Hepatocyte (in vitro differentiated cells): ENCODE measurements around the gene RALBP1. TPM values are rescaled to one million over a fixed set of nuclear protein-coding genes. Genes with fewer than 3 reads are reported as not detected.

Experiments
- DNase-seq: peaks from one replicate; pipeline ENCODE4 v3.0.0-alpha.2; 2016; ENCODE audit warnings: low spot score
- H2AFZ ChIP-seq: fragments of 200-600 bp; sonication (generic); 2 replicates; pipeline ENCODE4 v1.6.0; 2016; ENCODE audit warnings: antibody characterized with exemption, mild to moderate bottlenecking
- H3K27ac ChIP-seq: fragments of 200-600 bp; sonication (generic); 2 replicates; pipeline ENCODE4 v1.5.1; 2016; ENCODE audit warnings: mild to moderate bottlenecking
- H3K27me3 ChIP-seq: fragments of 200-600 bp; sonication (generic); 2 replicates; pipeline ENCODE4 v1.6.1; 2016
- H3K36me3 ChIP-seq: fragments of 200-600 bp; sonication (generic); replicated peaks from 2 replicates; pipeline ENCODE4 v1.5.1; 2016; ENCODE audit warnings: low read depth; ENCODE audit not compliant: insufficient read depth
- H3K4me1 ChIP-seq: fragments of 200-600 bp; sonication (generic); 2 replicates; pipeline ENCODE4 v1.5.1; 2016; ENCODE audit warnings: mild to moderate bottlenecking, moderate library complexity; ENCODE audit not compliant: insufficient read depth
- H3K4me2 ChIP-seq: fragments of 200-600 bp; sonication (generic); 2 replicates; pipeline ENCODE4 v1.6.0; 2016
- H3K4me3 ChIP-seq: fragments of 200-600 bp; sonication (generic); 2 replicates; pipeline ENCODE4 v1.5.1; 2016; ENCODE audit warnings: mild to moderate bottlenecking
- H3K79me2 ChIP-seq: fragments of 200-600 bp; sonication (generic); 2 replicates; pipeline ENCODE4 v1.6.0; 2017; ENCODE audit warnings: mild to moderate bottlenecking
- H3K9me2 ChIP-seq: fragments of 200-600 bp; sonication (generic); replicated peaks from 2 replicates; pipeline ENCODE4 v1.6.0; 2017; ENCODE audit warnings: mild to moderate bottlenecking; ENCODE audit not compliant: insufficient read depth
- H3K9me3 ChIP-seq: fragments of 200-600 bp; sonication (generic); 2 replicates; pipeline ENCODE4 v1.5.1; 2016; ENCODE audit warnings: low read depth, mild to moderate bottlenecking
- H4K20me1 ChIP-seq: fragments of 200-600 bp; sonication (generic); 2 replicates; pipeline ENCODE4 v1.6.0; 2016; ENCODE audit warnings: mild to moderate bottlenecking; ENCODE audit not compliant: insufficient read depth, poor library complexity, severe bottlenecking
- CTCF ChIP-seq: fragments of 200-600 bp; sonication (generic); IDR thresholded peaks from 2 replicates; pipeline ENCODE4 v1.5.1; 2016; ENCODE audit warnings: antibody characterized with exemption, mild to moderate bottlenecking; ENCODE audit not compliant: poor library complexity
- EZH2 ChIP-seq: fragments of 200-600 bp; sonication (generic); IDR thresholded peaks from 2 replicates; pipeline ENCODE4 v1.6.1; 2016; ENCODE audit warnings: antibody characterized with exemption, mild to moderate bottlenecking, borderline replicate concordance
- EZH2phosphoT487 ChIP-seq: fragments of 200-600 bp; sonication (generic); IDR thresholded peaks from one replicate; pipeline ENCODE4 v1.6.1; 2018; ENCODE audit warnings: antibody characterized with exemption, mild to moderate bottlenecking, low read depth, moderate library complexity; ENCODE audit not compliant: unreplicated experiment, severe bottlenecking
- WGBS: methylation state at CpG from one replicate; pipeline ENCODE4 v1.1.6; 2016; ENCODE audit warnings: low lambda C conversion rate; ENCODE audit errors: missing lambda C conversion rate; 5-methylcytosine and 5-hydroxymethylcytosine counted together
- polyA plus RNA-seq: library from polyadenylated mRNA; unstranded; fragments of >200 nt; fragmentation: Nextera tagmentation; extraction: Ambion mirVana; gene quantifications from 2 replicates; pipeline ENCODE4 v1.2.1, GENCODE V29; 2016
- total RNA-seq: library from RNA; depleted of rRNA; stranded (reverse); fragments of >200 nt; gene quantifications from 2 replicates; pipeline ENCODE4 v1.2.3, GENCODE V29; 2014

RALBP1 gene
- total and polyA plus RNA-seq, 2 experiments from 2014 or later = 41.3 to 55.0 TPM

GRCh38 chr18:9552191-9552590, 76.9 kb downstream of the RALBP1 start:
- H3K4me2 ChIP-seq = no peak overlapping the region
- no peaks in the 10 kb centered on the region for H3K27me3 ChIP-seq
- H3K27ac ChIP-seq = no peak overlapping the region
- over 99% methylated on average over 3 of the region's 3 CpGs for WGBS
- TF ChIP-seq EZH2 = no peak
- TF ChIP-seq CTCF = no peak
- TF ChIP-seq EZH2phosphoT487 = no peak
- no peak overlapping the region for H3K4me3 ChIP-seq
- H3K9me3 ChIP-seq = no peaks in the 10 kb centered on the region
- H4K20me1 ChIP-seq = no peaks in the 10 kb centered on the region
- H3K4me1 ChIP-seq = no peaks in the 10 kb centered on the region
- peaks cover 3% of the 10 kb centered on the region for H3K79me2 ChIP-seq
- H2AFZ ChIP-seq = no peak overlapping the region
- H3K9me2 ChIP-seq = no peaks in the 10 kb centered on the region
- peaks cover 12% of the 10 kb centered on the region for H3K36me3 ChIP-seq
- DNase-seq = no peak

GRCh38 chr18:9552616-9553015, 77.3 kb downstream of the RALBP1 start:
- Histone ChIP-seq H3K79me2 (peaks cover 3% of the 10 kb centered on the region), H3K9me2 (no peaks in the 10 kb centered on the region), H3K4me1 (no peaks in the 10 kb centered on the region), H3K27me3 (no peaks in the 10 kb centered on the region), H3K4me3 (no peak overlapping the region), H3K4me2 (no peak overlapping the region), H2AFZ (no peak overlapping the region), H3K27ac (no peak overlapping the region), H3K36me3 (peaks cover 12% of the 10 kb centered on the region), H4K20me1 (no peaks in the 10 kb centered on the region), H3K9me3 (no peaks in the 10 kb centered on the region)
- TF ChIP-seq CTCF (no peak), EZH2phosphoT487 (no peak), EZH2 (no peak)
- DNase-seq = no peak
- 96% methylated on average over 4 of the region's 4 CpGs for WGBS

- no peak overlapping the region for H3K4me2 ChIP-seq
- TF ChIP-seq CTCF (no peak), EZH2 (no peak), EZH2phosphoT487 (no peak)
- 89% methylated on average over 13 of the region's 13 CpGs for WGBS
- H3K27me3 ChIP-seq = no peaks in the 10 kb centered on the region
- H3K79me2 ChIP-seq = peaks cover 3% of the 10 kb centered on the region
- no peaks in the 10 kb centered on the region for H3K9me3 ChIP-seq
- no peak overlapping the region for H2AFZ ChIP-seq
- H4K20me1 ChIP-seq = no peaks in the 10 kb centered on the region
- DNase-seq = no peak
- H3K4me1 ChIP-seq = no peaks in the 10 kb centered on the region
- peaks cover 12% of the 10 kb centered on the region for H3K36me3 ChIP-seq
- no peak overlapping the region for H3K4me3 ChIP-seq
- no peaks in the 10 kb centered on the region for H3K9me2 ChIP-seq
- no peak overlapping the region for H3K27ac ChIP-seq
Observed at GRCh38 chr18:9557250-9557943, 82.1 kb downstream of the RALBP1 start.
